ENCODE measurements around the gene VWF.

GRCh38 chr12:6084969-6085450 is 39.5 kb downstream of the VWF start:
- TF ChIP-seq EZH2 (IDR thresholded peaks at IDR 0.05; ENCODE audit: low read length, unreplicated experiment): no peak
- TF ChIP-seq, protein P1, sequence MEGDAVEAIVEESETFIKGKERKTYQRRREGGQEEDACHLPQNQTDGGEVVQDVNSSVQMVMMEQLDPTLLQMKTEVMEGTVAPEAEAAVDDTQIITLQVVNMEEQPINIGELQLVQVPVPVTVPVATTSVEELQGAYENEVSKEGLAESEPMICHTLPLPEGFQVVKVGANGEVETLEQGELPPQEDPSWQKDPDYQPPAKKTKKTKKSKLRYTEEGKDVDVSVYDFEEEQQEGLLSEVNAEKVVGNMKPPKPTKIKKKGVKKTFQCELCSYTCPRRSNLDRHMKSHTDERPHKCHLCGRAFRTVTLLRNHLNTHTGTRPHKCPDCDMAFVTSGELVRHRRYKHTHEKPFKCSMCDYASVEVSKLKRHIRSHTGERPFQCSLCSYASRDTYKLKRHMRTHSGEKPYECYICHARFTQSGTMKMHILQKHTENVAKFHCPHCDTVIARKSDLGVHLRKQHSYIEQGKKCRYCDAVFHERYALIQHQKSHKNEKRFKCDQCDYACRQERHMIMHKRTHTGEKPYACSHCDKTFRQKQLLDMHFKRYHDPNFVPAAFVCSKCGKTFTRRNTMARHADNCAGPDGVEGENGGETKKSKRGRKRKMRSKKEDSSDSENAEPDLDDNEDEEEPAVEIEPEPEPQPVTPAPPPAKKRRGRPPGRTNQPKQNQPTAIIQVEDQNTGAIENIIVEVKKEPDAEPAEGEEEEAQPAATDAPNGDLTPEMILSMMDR (conservative IDR thresholded peaks at IDR 0.05; ENCODE audit: low read depth, low read length): no peak
- TF ChIP-seq EZH2phosphoT487 (IDR thresholded peaks at IDR 0.05; ENCODE audit: borderline replicate concordance, low read length): no peak

Measured in PC-3 (cell line).